Calu3 (cell line): Measurements from ENCODE around the gene KDM4B. TPM values are rescaled to one million over a fixed set of nuclear protein-coding genes. Genes with fewer than 3 reads are reported as not detected.

Source experiments
- BruUV-seq: library from RNA; stranded (reverse); fragments of 400-500 nt; replicated peaks from 2 replicates; lab custom pipeline; 2021; lab: Mats Ljungman, UMichigan
- CTCF ChIA-PET: fragments of 300-600 bp; sonication (Branson Sonifier 250); formaldehyde crosslinking; loops from one replicate; lab custom pipeline; 2022; ENCODE audit warnings: antibody characterized with exemption; lab: Charles Lee
- DNase-seq: peaks from one replicate; pipeline ENCODE4 v3.0.0; 2022
- H3K27ac Mint-ChIP-seq: one replicate; pipeline ENCODE4 v1.8.0; 2022; ENCODE audit warnings: mixed read lengths; ENCODE audit not compliant: unreplicated experiment
- H3K27me3 Mint-ChIP-seq: one replicate; pipeline ENCODE4 v1.8.0; 2022; ENCODE audit warnings: mixed read lengths; ENCODE audit not compliant: unreplicated experiment
- H3K36me3 Mint-ChIP-seq: one replicate; pipeline ENCODE4 v1.8.0; 2022; ENCODE audit warnings: mild to moderate bottlenecking, moderate library complexity, mixed read lengths; ENCODE audit not compliant: insufficient read depth, unreplicated experiment
- H3K4me1 Mint-ChIP-seq: one replicate; pipeline ENCODE4 v1.8.0; 2022; ENCODE audit warnings: mild to moderate bottlenecking, low read depth, mixed read lengths; ENCODE audit not compliant: unreplicated experiment
- H3K4me3 Mint-ChIP-seq: one replicate; pipeline ENCODE4 v1.8.0; 2022; ENCODE audit warnings: mild to moderate bottlenecking, low read depth, moderate library complexity, mixed read lengths; ENCODE audit not compliant: unreplicated experiment
- H3K9me3 Mint-ChIP-seq: one replicate; pipeline ENCODE4 v1.8.0; 2022; ENCODE audit warnings: low read depth, mixed read lengths; ENCODE audit not compliant: unreplicated experiment
- CTCF ChIP-seq: fragments of 200-600 bp; IDR thresholded peaks from one replicate; pipeline ENCODE4 v1.8.0; 2022; ENCODE audit warnings: antibody characterized with exemption; ENCODE audit not compliant: unreplicated experiment
- intact Hi-C: fragments of 100-400 bp; cut with micrococcal nuclease; formaldehyde crosslinking; loops from one replicate; pipeline ENCODE4 v1.10.0; 2022; ENCODE audit not compliant: unreplicated experiment
- total RNA-seq: library from RNA; stranded (reverse); gene quantifications from 2 replicates; pipeline ENCODE4 v1.2.3, GENCODE V29; 2022

The KDM4B gene
- total RNA-seq, 1 experiment from 2014 or later = 13.9 TPM

GRCh38 chr19:5077209-5077515 is 108.2 kb downstream of the KDM4B start:
- Mint-ChIP-seq H3K4me3 (no peak overlapping the region), H3K4me1 (no peaks in the 10 kb centered on the region), H3K27ac (no peak overlapping the region), H3K9me3 (no peaks in the 10 kb centered on the region), H3K36me3 (peaks cover 4% of the 10 kb centered on the region), H3K27me3 (no peaks in the 10 kb centered on the region)
- intact Hi-C loops = no loop called here
- TF ChIP-seq CTCF = no peak
- CTCF ChIA-PET = interaction anchor here (0.5 to 0.6 kb wide), 2 partner anchors 66 to 150 kb away, joined by 4 to 6 read pairs; no protein-coding TSS in a partner anchor
- DNase-seq = no peak
- no TSS peak for BruUV-seq

- no peak for TF ChIP-seq CTCF
- Mint-ChIP-seq H3K9me3 (no peaks in the 10 kb centered on the region), H3K27ac (no peak overlapping the region), H3K36me3 (peaks cover 4% of the 10 kb centered on the region), H3K4me1 (no peaks in the 10 kb centered on the region), H3K27me3 (no peaks in the 10 kb centered on the region), H3K4me3 (no peak overlapping the region)
- CTCF ChIA-PET = no interaction called here
- intact Hi-C loops = no loop called here
- DNase-seq = no peak
- no TSS peak for BruUV-seq
Measured at GRCh38 chr19:5078182-5078581, 109.3 kb downstream of the KDM4B start.

- no TSS peak for BruUV-seq
- DNase-seq = no peak
- H3K36me3 Mint-ChIP-seq = peaks cover 4% of the 10 kb centered on the region
- no peaks in the 10 kb centered on the region for H3K27me3 Mint-ChIP-seq
- no peaks in the 10 kb centered on the region for H3K4me1 Mint-ChIP-seq
- no peak overlapping the region for H3K4me3 Mint-ChIP-seq
- no peak for TF ChIP-seq CTCF
- no peaks in the 10 kb centered on the region for H3K9me3 Mint-ChIP-seq
- no peak overlapping the region for H3K27ac Mint-ChIP-seq
- intact Hi-C loops = no loop called here
- CTCF ChIA-PET = no interaction called here
Measured at GRCh38 chr19:5078666-5079065, 109.8 kb downstream of the KDM4B start.

DNA sequence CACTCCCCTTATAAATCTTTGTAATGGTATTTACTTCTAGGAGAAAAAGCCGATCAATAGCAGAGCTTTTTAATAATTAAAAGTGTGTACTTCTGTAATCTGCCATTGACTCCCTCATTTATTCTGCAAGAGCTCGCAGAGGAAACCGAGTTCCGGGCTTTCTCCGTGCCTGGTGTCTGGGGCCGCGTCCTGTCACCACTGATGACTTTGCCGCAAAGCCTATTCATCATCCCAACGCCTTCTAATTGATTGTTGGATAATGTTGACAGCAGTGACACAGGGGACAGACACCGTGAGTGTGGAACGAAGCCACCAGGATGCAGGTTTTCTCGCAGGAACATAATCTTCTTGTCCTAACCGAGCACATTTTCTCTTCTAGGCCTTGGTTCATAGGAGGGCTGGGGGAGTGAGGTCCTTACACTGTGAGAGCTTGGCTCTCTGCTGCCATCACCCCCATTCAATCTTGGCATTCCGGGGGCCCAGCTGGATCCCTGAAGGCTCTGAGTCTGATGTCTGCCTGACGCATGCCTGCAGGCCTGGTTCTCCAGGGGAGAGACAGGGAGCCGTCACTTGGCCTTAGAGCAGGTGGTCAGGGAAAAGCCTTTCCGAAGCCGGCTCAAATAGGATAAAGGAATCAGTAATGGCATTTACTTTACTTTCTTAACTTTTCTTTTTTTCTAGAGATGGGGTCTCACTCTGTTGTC is 110.3 kb downstream of the KDM4B start:
- Mint-ChIP-seq H3K9me3 (no peaks in the 10 kb centered on the region), H3K36me3 (peaks cover 4% of the 10 kb centered on the region), H3K4me1 (no peaks in the 10 kb centered on the region), H3K27me3 (no peaks in the 10 kb centered on the region), H3K4me3 (no peak overlapping the region), H3K27ac (no peak overlapping the region)
- CTCF ChIA-PET = no interaction called here
- BruUV-seq = no TSS peak
- no peak for TF ChIP-seq CTCF
- DNase-seq = no peak
- intact Hi-C loops = no loop called here
